Measurements from ENCODE around the gene STAB1. TPM values are rescaled to one million over a fixed set of nuclear protein-coding genes. Genes with fewer than 3 reads are reported as not detected.

Gene STAB1
- total RNA-seq, 6 donors from 2014 or later, result 42.9 to 259 (median 125) TPM

DNA sequence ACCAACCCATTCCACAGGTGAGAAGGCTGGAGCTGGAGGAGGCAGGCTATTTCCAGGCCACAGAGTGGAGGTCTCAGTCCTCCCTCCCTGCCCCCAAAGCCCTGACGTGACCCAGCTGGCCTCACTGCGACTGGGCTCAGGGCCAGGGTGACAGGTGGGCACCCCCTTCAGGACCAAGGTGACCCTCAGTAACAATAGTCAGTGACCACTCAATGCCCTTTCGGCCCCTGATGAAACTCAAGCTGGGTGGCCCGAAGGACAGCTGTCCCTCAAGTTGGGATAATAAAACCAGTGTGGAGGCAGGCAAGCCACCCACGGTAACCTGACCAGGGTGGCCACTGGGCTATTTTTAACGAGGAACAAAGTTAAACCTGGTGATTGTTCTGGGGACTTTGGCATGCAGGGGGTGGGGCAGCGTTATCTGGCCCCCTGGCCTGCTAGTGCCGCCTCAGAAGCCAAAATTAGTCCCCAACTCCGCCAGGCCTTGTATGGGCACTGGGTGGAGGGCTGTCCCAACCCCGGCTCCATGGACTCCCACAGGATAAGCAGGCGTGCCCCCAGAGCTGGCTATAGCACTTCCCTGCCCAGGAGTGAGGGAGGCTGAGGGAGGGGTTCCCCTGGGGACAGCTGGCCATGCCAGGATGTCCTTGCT, 42.4 kb upstream of the STAB1 start:
- no peaks in the 10 kb centered on the region for H3K27me3 ChIP-seq
- TF ChIP-seq, protein P1, sequence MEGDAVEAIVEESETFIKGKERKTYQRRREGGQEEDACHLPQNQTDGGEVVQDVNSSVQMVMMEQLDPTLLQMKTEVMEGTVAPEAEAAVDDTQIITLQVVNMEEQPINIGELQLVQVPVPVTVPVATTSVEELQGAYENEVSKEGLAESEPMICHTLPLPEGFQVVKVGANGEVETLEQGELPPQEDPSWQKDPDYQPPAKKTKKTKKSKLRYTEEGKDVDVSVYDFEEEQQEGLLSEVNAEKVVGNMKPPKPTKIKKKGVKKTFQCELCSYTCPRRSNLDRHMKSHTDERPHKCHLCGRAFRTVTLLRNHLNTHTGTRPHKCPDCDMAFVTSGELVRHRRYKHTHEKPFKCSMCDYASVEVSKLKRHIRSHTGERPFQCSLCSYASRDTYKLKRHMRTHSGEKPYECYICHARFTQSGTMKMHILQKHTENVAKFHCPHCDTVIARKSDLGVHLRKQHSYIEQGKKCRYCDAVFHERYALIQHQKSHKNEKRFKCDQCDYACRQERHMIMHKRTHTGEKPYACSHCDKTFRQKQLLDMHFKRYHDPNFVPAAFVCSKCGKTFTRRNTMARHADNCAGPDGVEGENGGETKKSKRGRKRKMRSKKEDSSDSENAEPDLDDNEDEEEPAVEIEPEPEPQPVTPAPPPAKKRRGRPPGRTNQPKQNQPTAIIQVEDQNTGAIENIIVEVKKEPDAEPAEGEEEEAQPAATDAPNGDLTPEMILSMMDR (IDR thresholded peaks at IDR 0.05), result no peak
- TF ChIP-seq POLR2A (IDR thresholded peaks at IDR 0.05), result no peak
- no peak for TF ChIP-seq EP300 (IDR thresholded peaks at IDR 0.05)

GRCh38 chr3:52453496-52454249, 41.5 kb upstream of the STAB1 start, which contains the start of gene TNNC1:
Gene TNNC1 (minus strand): TSS chr3:52454041. CDS start chr3:52454015, 26 bp downstream.
- DNase-seq (peak; percentile 67 to 76), ATAC-seq (ENCODE audit: low FRiP score in 2 of 2) (peak in 1 of 2 donors; percentile 61)
- H3K9me3 ChIP-seq, result no peaks in the 10 kb centered on the region
- no peaks in the 10 kb centered on the region for H3K27me3 ChIP-seq
- TF ChIP-seq, protein P1 (IDR thresholded peaks at IDR 0.05), result no peak
- TF ChIP-seq POLR2A (IDR thresholded peaks at IDR 0.05) (peak in 1 of 4 donors; percentile 52), POLR2AphosphoS5 (IDR thresholded peaks at IDR 0.05) (peak in 1 of 2 donors; percentile 21), EP300 (IDR thresholded peaks at IDR 0.05) (no peak)
- H3K36me3 ChIP-seq, result peaks cover under 1 to 11% (median 7%) of the 10 kb centered on the region in 4 donors
- WGBS, 2 donors, result 54 to 76% methylated on average over 9 to 16 of the region's 16 CpGs
- H3K27ac ChIP-seq, result peak within 1 kb of the TSS; percentile 85 to 95 (median 90)
- H3K4me3 ChIP-seq, result peak within 1 kb of the TSS in 3 of 4 donors; percentile 81 to 95 (median 85)
- H3K4me1 ChIP-seq, result peaks cover 23 to 41% (median 35%) of the 10 kb centered on the region in 4 donors

More for the DNA sequence above, 42.4 kb upstream of the STAB1 start:
- ATAC-seq (ENCODE audit: low FRiP score in 2 of 2) (no peak), DNase-seq (no peak)
- peaks cover 0 to 3% (median 0%) of the 10 kb centered on the region in 4 donors for H3K36me3 ChIP-seq
- peaks cover 23 to 41% (median 33%) of the 10 kb centered on the region in 4 donors for H3K4me1 ChIP-seq
- H3K27ac ChIP-seq, result peak overlapping the region in 2 of 4 donors; percentile 5 to 10
- no peaks in the 10 kb centered on the region for H3K9me3 ChIP-seq
- peak overlapping the region in 1 of 4 donors; percentile 38 for H3K4me3 ChIP-seq
- WGBS, 2 donors, result 76% methylated on average over 10 of the region's 11 CpGs; no CpG with 5 or more reads in 1 of the 2 donors

DNA sequence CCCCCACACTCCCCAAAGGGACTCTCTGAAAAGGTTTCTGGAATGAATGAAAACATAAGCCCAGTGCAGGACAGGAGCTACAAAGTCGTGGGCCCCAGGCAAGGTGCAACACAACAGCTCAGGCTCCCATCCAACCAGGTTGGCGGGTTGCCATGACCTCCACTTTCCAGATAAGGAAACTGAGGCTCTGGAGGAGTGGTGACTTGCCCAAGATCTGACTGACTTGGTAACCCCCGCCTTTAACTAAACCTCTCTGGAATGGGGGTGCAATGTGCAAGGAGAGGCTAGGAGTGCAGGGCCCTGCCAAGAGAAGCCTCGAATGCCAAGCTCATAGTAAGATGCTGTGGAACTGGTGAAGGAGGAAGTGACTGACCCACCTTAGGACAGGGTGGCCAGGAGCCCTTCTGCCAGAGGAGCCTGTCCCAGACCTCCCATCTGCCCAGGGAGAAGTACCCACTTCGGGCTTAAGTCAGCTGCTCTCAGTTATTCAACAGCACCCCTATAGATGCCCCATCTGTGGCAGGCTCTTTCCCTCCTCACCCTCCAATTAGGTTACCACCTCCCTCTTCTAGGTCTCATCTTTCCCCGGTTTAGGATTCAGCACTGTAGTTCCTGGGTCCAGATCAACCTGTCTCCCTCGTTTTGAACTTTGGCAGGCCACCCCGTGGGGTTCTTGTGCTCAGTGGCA, 40.7 kb upstream of the STAB1 start:
- Histone ChIP-seq H3K4me1 (peaks cover 23 to 41% (median 35%) of the 10 kb centered on the region in 4 donors), H3K27me3 (no peaks in the 10 kb centered on the region), H3K9me3 (no peaks in the 10 kb centered on the region), H3K4me3 (peak overlapping the region in 3 of 4 donors; percentile 81 to 95 (median 85)), H3K36me3 (peaks cover 8 to 19% (median 15%) of the 10 kb centered on the region in 4 donors), H3K27ac (peak overlapping the region; percentile 85 to 95 (median 90))
- no peak for ATAC-seq (ENCODE audit: low FRiP score in 2 of 2)
- DNase-seq, result no peak
- WGBS, 2 donors, result 50 to 57% methylated on average over 7 to 8 of the region's 8 CpGs
- TF ChIP-seq POLR2A (IDR thresholded peaks at IDR 0.05) (no peak), POLR2AphosphoS5 (IDR thresholded peaks at IDR 0.05) (no peak), EP300 (IDR thresholded peaks at IDR 0.05) (no peak)
- TF ChIP-seq, protein P1 (IDR thresholded peaks at IDR 0.05), result no peak

GRCh38 chr3:52454938-52455282, 40.2 kb upstream of the STAB1 start:
- H3K27ac ChIP-seq, result peak overlapping the region; percentile 85 to 95 (median 90)
- no peak for DNase-seq
- no peaks in the 10 kb centered on the region for H3K27me3 ChIP-seq
- ATAC-seq (ENCODE audit: low FRiP score in 2 of 2), result no peak
- peak overlapping the region; percentile 45 to 95 (median 83) for H3K4me3 ChIP-seq
- 30 to 39% methylated on average over 11 of the region's 11 CpGs for WGBS, 2 donors
- peaks cover 8 to 24% (median 17%) of the 10 kb centered on the region in 4 donors for H3K36me3 ChIP-seq
- TF ChIP-seq, protein P1 (IDR thresholded peaks at IDR 0.05), result no peak
- no peak for TF ChIP-seq POLR2A (IDR thresholded peaks at IDR 0.05)
- no peak for TF ChIP-seq EP300 (IDR thresholded peaks at IDR 0.05)
- TF ChIP-seq POLR2AphosphoS5 (IDR thresholded peaks at IDR 0.05), result no peak
- H3K4me1 ChIP-seq, result peaks cover 23 to 41% (median 35%) of the 10 kb centered on the region in 4 donors
- H3K9me3 ChIP-seq, result no peaks in the 10 kb centered on the region
